PFSK-1 (cell line): ENCODE data around the gene SUDS3.

Source experiments
- FOXP2 ChIP-seq: optimal IDR thresholded peaks from 2 replicates; pipeline ENCODE3; 2011; ENCODE audit warnings: borderline replicate concordance, control low read depth, inconsistent platforms; ENCODE audit not compliant: insufficient read depth; ENCODE audit errors: extremely low read length, extremely low read depth
- POLR2AphosphoS5 ChIP-seq: IDR thresholded peaks from 2 replicates; pipeline ENCODE4 v1.6.1; 2012; ENCODE audit warnings: low read depth, mild to moderate bottlenecking, control low read depth, low read length, moderate library complexity
- REST ChIP-seq, 2 experiments: IDR thresholded peaks; 2 replicates each; pipeline versions ENCODE4 v1.6.1 to v1.8.0; 2011 to 2012; ENCODE audit warnings: low read depth in 2 of 2, low read length in 2 of 2, control low read depth in 1 of 2, inconsistent platforms in 1 of 2, mild to moderate bottlenecking in 1 of 2, moderate library complexity in 1 of 2; ENCODE audit not compliant: insufficient read depth in 1 of 2
- SIN3A ChIP-seq: IDR thresholded peaks from 2 replicates; pipeline ENCODE4 v1.6.1; 2012; ENCODE audit warnings: mild to moderate bottlenecking, low read length, moderate library complexity, borderline replicate concordance; ENCODE audit not compliant: insufficient read depth
- TAF1 ChIP-seq: IDR thresholded peaks from 2 replicates; pipeline ENCODE4 v1.6.1; 2012; ENCODE audit warnings: low read length, control low read depth, borderline replicate concordance; ENCODE audit not compliant: insufficient read depth

- peak; percentile 77 to 83 for TF ChIP-seq REST (IDR thresholded peaks at IDR 0.05; ENCODE audit: insufficient read depth in 1 of 2, low read depth in 2 of 2, low read length in 2 of 2)
- TF ChIP-seq POLR2AphosphoS5 = peak; percentile 94
- peak; percentile 79; the same call in 1 of the 2 replicates for TF ChIP-seq TAF1
- TF ChIP-seq SIN3A = no peak
- peak; percentile 52 for TF ChIP-seq FOXP2
These were observed 3.5 kb upstream of the SUDS3 start, which contains the start of gene TAOK3 for GRCh38 chr12:118372541-118373495.
